Smooth muscle cell of trachea (primary cell): ENCODE results near the gene BTG1. TPM values are rescaled to one million over a fixed set of nuclear protein-coding genes. Genes with fewer than 3 reads are reported as not detected.

Experiments used
- total RNA-seq: library from RNA; depleted of rRNA; stranded (reverse); fragments of >200 nt; gene quantifications from 2 replicates; pipeline ENCODE4 v1.2.1, GENCODE V29; 2014

Gene BTG1
- 14.7 and 20.9 TPM in 2 replicates for total RNA-seq

GRCh38 chr12:92145731-92146496 lies at the start of gene BTG1:
BTG1 (minus strand) TSS chr12:92145846; CDS start chr12:92145535, 311 bp downstream.

